Measurements from ENCODE around the gene RPS14. TPM values are rescaled to one million over a fixed set of nuclear protein-coding genes. Genes with fewer than 3 reads are reported as not detected.

The RPS14 gene
- polyA plus RNA-seq, 1 experiment, result 2,496 TPM

DNA sequence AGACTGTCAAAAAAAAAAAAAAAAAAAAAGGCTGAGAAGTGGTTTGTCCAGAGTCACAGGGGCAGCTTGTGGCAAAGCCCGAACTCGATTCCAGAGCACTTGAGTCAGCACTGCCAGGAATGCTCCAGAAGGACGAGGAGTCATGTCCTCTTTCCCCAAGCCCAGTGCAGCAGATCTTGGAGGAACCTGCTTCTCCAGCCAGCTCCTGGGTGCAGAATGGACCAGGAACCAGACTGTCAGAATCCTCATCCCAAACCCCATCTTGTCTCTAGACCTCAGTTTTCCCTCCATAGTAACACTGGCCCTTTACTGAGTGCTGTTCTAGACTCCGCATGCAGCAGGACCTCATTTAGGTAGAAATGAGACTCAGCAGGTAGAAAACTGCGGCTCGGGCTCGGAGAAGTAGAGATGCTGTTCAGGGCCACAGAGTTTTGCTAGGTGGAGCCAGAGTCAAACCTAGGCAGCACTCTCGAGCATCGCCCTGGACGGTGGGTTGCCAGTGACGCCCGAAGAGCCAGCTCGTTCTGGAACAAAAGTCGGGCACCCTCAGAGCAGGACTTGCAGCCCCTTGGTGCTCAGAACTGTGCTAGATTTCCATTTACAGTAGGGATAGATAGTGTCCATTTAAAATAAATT lies 52.3 kb downstream of the RPS14 start:
- ChIA-PET CTCF (interaction anchor here (0.9 to 1.8 kb wide), 6 partner anchors 14 to 233 kb away, joined by 3 to 4 read pairs (median 3); no protein-coding TSS in a partner anchor), POLR2A (interaction anchor here (0.6 kb wide), 1 partner anchor 15 kb away, joined by 5 read pairs; no protein-coding TSS in a partner anchor)
- H3K4me3 ChIP-seq (ENCODE audit: low read depth, low read length), result no peak overlapping the region
- TF ChIP-seq, protein P1, sequence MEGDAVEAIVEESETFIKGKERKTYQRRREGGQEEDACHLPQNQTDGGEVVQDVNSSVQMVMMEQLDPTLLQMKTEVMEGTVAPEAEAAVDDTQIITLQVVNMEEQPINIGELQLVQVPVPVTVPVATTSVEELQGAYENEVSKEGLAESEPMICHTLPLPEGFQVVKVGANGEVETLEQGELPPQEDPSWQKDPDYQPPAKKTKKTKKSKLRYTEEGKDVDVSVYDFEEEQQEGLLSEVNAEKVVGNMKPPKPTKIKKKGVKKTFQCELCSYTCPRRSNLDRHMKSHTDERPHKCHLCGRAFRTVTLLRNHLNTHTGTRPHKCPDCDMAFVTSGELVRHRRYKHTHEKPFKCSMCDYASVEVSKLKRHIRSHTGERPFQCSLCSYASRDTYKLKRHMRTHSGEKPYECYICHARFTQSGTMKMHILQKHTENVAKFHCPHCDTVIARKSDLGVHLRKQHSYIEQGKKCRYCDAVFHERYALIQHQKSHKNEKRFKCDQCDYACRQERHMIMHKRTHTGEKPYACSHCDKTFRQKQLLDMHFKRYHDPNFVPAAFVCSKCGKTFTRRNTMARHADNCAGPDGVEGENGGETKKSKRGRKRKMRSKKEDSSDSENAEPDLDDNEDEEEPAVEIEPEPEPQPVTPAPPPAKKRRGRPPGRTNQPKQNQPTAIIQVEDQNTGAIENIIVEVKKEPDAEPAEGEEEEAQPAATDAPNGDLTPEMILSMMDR (IDR thresholded peaks at IDR 0.05; ENCODE audit: insufficient read depth, low read depth, low read length), result no peak
- no peak for DNase-seq (ENCODE audit: low read depth)
- H3K27me3 ChIP-seq (ENCODE audit: control insufficient read depth, insufficient read depth, low read length), result no peaks in the 10 kb centered on the region
- peaks cover 23% of the 10 kb centered on the region for H3K36me3 ChIP-seq (ENCODE audit: control insufficient read depth, insufficient read depth, low read length)

DNA sequence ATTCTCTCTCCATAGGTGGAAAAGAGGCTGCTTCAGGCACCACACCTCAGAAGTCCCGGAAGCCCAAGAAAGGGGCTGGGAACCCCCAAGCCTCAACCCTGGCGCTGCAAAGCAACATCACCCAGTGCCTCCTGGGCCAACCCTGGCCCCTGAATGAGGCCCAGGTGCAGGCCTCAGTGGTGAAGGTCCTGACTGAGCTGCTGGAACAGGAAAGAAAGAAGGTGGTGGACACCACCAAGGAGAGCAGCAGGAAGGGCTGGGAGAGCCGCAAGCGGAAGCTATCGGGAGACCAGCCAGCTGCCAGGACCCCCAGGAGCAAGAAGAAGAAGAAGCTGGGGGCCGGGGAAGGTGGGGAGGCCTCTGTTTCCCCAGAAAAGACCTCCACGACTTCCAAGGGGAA lies 53.3 kb downstream of the RPS14 start:
- H3K36me3 ChIP-seq (ENCODE audit: control insufficient read depth, insufficient read depth, low read length), result peaks cover 26% of the 10 kb centered on the region
- ChIA-PET CTCF (interaction anchor here (1.1 kb wide), 1 partner anchor 46 kb away, joined by 3 read pairs; no protein-coding TSS in a partner anchor), POLR2A (interaction anchor here (0.6 kb wide), 1 partner anchor 14 kb away, joined by 5 read pairs; no protein-coding TSS in a partner anchor)

DNA sequence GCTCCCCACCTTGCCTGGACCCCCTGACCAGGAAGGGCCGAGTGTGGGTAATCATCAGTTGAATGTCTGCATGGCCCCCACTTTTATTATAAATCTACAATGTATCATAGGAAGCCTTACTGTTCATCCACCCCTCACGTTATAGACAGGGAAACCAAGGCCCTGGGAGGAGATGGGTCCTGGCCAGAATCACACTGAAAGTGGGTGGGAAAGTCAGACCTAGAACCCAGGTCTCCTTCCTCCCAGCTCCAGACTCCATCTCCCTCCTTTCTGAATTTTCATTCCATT lies 53.9 kb downstream of the RPS14 start:
- CTCF ChIA-PET, result no interaction called here
- TF ChIP-seq, protein P1 (IDR thresholded peaks at IDR 0.05; ENCODE audit: insufficient read depth, low read depth, low read length), result no peak
- Histone ChIP-seq H3K36me3 (ENCODE audit: control insufficient read depth, insufficient read depth, low read length) (peaks cover 27% of the 10 kb centered on the region), H3K4me3 (ENCODE audit: low read depth, low read length) (no peak overlapping the region), H3K27me3 (ENCODE audit: control insufficient read depth, insufficient read depth, low read length) (no peaks in the 10 kb centered on the region)
- POLR2A ChIA-PET, result no interaction called here
- no peak for DNase-seq (ENCODE audit: low read depth)

More for the DNA sequence above, 53.3 kb downstream of the RPS14 start:
- no peak overlapping the region for H3K4me3 ChIP-seq (ENCODE audit: low read depth, low read length)
- TF ChIP-seq, protein P1 (IDR thresholded peaks at IDR 0.05; ENCODE audit: insufficient read depth, low read depth, low read length), result no peak
- DNase-seq (ENCODE audit: low read depth), result no peak
- H3K27me3 ChIP-seq (ENCODE audit: control insufficient read depth, insufficient read depth, low read length), result no peaks in the 10 kb centered on the region

DNA sequence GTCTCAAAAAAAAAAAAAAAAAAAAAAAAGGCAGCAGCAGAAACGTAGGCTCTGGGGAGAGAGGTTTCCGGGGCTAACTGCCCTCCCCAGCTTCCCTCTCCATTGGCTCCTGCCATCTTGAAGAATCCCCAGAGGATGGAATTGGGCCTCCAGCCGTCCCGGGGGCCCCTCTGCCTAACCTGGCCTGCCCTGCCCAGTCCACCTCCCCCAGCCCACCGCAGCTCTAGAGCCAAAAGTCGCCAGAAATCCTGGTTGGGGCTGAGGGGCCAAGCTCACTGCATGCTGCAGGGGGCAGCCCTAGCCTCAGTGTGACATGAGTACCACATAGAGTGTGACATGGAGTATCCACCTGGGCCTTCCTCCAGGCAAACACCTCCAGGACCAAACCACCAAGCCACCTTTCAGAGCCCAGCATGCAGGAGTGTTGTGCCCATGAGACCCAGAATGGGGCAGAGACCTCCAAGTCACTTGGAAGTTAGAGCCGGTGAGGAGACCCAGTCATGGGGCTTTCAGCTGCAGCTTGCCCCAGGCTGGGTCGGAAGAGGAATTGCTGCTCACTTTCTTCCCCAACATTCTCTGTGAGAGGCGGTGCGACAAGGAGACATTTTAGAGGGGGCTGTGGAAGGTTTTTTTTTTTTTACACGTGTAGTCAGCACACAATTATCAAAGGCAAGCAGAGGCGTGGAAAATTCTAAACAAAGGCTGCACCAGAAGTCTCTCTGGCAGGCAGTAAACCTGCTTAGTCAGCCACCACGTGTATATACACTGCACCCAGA lies 54.4 kb downstream of the RPS14 start:
- H3K27me3 ChIP-seq (ENCODE audit: control insufficient read depth, insufficient read depth, low read length), result no peaks in the 10 kb centered on the region
- CTCF ChIA-PET, result interaction anchor here (1.0 kb wide), 1 partner anchor 13 kb away, joined by 3 read pairs; no protein-coding TSS in a partner anchor
- TF ChIP-seq, protein P1 (IDR thresholded peaks at IDR 0.05; ENCODE audit: insufficient read depth, low read depth, low read length), result no peak
- DNase-seq (ENCODE audit: low read depth), result no peak
- no peak overlapping the region for H3K4me3 ChIP-seq (ENCODE audit: low read depth, low read length)
- peaks cover 28% of the 10 kb centered on the region for H3K36me3 ChIP-seq (ENCODE audit: control insufficient read depth, insufficient read depth, low read length)
- POLR2A ChIA-PET, result no interaction called here

DNA sequence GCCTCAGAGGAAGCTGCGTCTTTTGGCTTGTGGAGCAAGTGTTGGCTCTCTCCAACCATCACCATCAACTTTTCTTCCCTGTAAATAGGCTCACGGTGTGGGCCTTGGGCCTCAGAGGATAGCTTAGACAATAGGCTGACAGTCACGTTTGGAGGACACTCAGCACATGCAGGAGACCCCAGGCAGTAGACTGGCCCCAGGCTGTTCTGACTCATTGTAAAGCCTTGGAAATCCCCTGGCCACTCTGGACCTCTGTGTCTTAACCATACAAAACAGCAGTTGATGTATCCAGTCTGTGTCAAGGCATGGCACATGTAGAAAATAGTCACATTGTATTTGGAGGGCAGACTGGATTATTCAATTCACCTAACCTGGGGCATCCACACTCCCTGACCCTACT lies 55.4 kb downstream of the RPS14 start:
- peaks cover 30% of the 10 kb centered on the region for H3K36me3 ChIP-seq (ENCODE audit: control insufficient read depth, insufficient read depth, low read length)
- no peak overlapping the region for H3K4me3 ChIP-seq (ENCODE audit: low read depth, low read length)
- DNase-seq (ENCODE audit: low read depth), result no peak
- TF ChIP-seq, protein P1 (IDR thresholded peaks at IDR 0.05; ENCODE audit: insufficient read depth, low read depth, low read length), result no peak
- POLR2A ChIA-PET, result no interaction called here
- no peaks in the 10 kb centered on the region for H3K27me3 ChIP-seq (ENCODE audit: control insufficient read depth, insufficient read depth, low read length)
- CTCF ChIA-PET, result interaction anchor here (1.0 kb wide), 1 partner anchor 12 kb away, joined by 3 read pairs; no protein-coding TSS in a partner anchor

Measured in BJ (cell line).